ENCODE measurements around the gene PIGH. TPM values are rescaled to one million over a fixed set of nuclear protein-coding genes. Genes with fewer than 3 reads are reported as not detected.
A peak's percentile ranks its signal among the peaks of the same experiment; 100 is the strongest.
"Not testable (repeated sequence)": the region's sequence is repeated elsewhere in the genome, so short reads cannot be mapped to it uniquely, and the experiment has no call there.

PIGH gene
- total and polyA plus RNA-seq, 3 donors from 2014 or later: 44.1 to 69.3 (median 45.2) TPM

- Histone ChIP-seq H3K9me3 (no peaks in the 10 kb centered on the region), H3K27ac (no peak overlapping the region), H3K4me3 (no peak overlapping the region), H3K36me3 (ENCODE audit: low read depth, missing control alignments) (no peaks in the 10 kb centered on the region), H3K27me3 (no peaks in the 10 kb centered on the region), H3K4me1 (peaks cover 8% of the 10 kb centered on the region)
- WGBS, 2 donors: 86 to 94% methylated on average over 2 of the region's 2 CpGs
- DNase-seq: no peak
- intact Hi-C loops (cut with DNase I; ENCODE audit: low total_unique reads): no loop called here
- no peak for TF ChIP-seq CTCF (IDR thresholded peaks at IDR 0.05)
Measured at GRCh38 chr14:67595392-67595791, 4.7 kb downstream of the PIGH start.

GRCh38 chr14:67593650-67594049 is 6.4 kb downstream of the PIGH start:
- H3K36me3 ChIP-seq (ENCODE audit: low read depth, missing control alignments); H3K9me3 ChIP-seq; H3K4me3 ChIP-seq; H3K4me1 ChIP-seq; DNase-seq; H3K27me3 ChIP-seq; intact Hi-C loops (cut with DNase I; ENCODE audit: low total_unique reads); H3K27ac ChIP-seq: not testable (repeated sequence)
- 0 to 42% methylated on average over 1 of the region's 1 CpG for WGBS, 2 donors

DNA sequence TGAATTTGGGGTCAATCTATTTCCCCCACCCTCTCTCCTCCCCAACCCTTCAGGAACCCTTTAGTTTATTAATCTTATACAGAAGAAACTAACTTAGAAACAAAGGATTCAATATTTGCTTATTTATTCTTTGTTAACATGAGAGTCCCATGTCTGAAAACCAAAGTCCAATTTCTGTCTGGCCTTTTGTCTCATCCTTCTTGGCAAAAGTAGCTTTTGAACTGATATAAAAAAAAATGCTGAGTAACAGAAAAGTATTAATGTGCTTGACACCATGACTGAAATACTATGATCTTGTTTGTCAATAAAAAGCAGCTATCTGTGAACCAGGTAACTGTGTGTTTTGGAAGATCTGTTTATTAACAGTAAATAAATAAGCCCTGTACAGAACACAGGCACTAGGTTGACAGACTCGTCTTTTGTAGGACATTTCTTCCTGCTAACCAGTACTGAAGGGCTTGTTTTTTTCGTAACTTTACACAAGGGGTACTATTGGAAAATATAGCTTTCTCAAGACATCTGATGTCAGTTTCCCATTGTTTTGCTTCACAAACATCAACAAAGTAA is 10.8 kb downstream of the PIGH start:
- TF ChIP-seq POLR2A (IDR thresholded peaks at IDR 0.05): no peak
- TF ChIP-seq CTCF (IDR thresholded peaks at IDR 0.05): no peak
- Histone ChIP-seq H3K36me3 (ENCODE audit: low read depth, missing control alignments) (no peaks in the 10 kb centered on the region), H3K27ac (no peak overlapping the region), H3K27me3 (no peaks in the 10 kb centered on the region), H3K9me3 (no peaks in the 10 kb centered on the region), H3K4me1 (no peaks in the 10 kb centered on the region), H3K4me3 (no peak overlapping the region)
- intact Hi-C loops (cut with DNase I; ENCODE audit: low total_unique reads): no loop called here
- WGBS, 2 donors: 48 to 96% methylated on average over 2 of the region's 2 CpGs
- DNase-seq: no peak

DNA sequence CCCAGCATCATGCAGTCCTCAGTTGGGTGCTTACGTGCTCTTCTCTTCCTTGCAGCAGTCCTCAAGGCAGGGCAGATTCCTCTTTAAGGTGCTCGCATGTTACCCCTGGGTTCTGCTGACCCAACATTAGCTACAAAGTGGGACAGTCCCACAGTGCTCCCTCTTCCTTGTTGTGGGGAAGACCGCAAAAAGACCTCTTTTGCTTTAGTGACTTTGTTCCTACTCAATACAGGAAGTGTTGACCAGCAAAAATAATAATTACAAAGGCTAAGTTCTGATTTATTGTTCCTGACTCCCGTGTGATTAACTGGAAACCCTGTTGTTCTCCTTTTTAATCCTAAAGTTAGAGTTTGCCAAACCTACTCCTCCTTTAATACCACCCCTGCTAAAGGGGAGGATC is 13.7 kb downstream of the PIGH start:
- Histone ChIP-seq H3K36me3 (ENCODE audit: low read depth, missing control alignments) (no peaks in the 10 kb centered on the region), H3K4me3 (no peak overlapping the region), H3K9me3 (no peaks in the 10 kb centered on the region), H3K27me3 (no peaks in the 10 kb centered on the region), H3K4me1 (no peaks in the 10 kb centered on the region), H3K27ac (no peak overlapping the region)
- 66 to 78% methylated on average over 4 of the region's 4 CpGs for WGBS, 2 donors
- no peak for DNase-seq
- no peak for TF ChIP-seq CTCF (IDR thresholded peaks at IDR 0.05)
- TF ChIP-seq POLR2A (IDR thresholded peaks at IDR 0.05): no peak
- intact Hi-C loops (cut with DNase I; ENCODE audit: low total_unique reads): no loop called here

DNA sequence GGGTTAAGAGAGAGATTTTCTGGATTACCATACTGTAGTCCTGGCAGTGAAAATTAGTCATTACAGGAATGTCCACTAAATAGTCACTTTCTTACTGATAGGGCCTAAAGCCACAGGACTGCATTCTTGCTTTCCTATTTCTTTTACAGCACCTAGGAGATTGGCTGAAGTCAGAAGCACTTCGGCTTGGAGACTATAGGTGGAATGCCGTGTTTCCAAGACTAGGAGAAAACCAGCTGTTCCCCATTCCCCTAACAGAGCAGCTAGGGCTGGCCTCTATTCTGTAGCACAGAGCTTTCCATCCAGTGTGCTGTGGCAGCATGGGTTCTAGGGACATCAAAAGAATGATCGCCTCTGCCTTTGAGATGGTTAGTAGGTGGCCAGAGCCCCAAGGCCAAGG is 15.1 kb downstream of the PIGH start:
- TF ChIP-seq CTCF (IDR thresholded peaks at IDR 0.05) (no peak), POLR2A (IDR thresholded peaks at IDR 0.05) (no peak)
- Histone ChIP-seq H3K27me3 (no peaks in the 10 kb centered on the region), H3K4me1 (no peaks in the 10 kb centered on the region), H3K9me3 (no peaks in the 10 kb centered on the region), H3K4me3 (no peak overlapping the region), H3K36me3 (ENCODE audit: low read depth, missing control alignments) (no peaks in the 10 kb centered on the region), H3K27ac (no peak overlapping the region)
- WGBS, 2 donors: 84 to 90% methylated on average over 3 of the region's 3 CpGs
- DNase-seq: peak; percentile 1
- intact Hi-C loops (cut with DNase I; ENCODE audit: low total_unique reads): no loop called here
